ENCODE data around the gene DPYSL5. TPM values are rescaled to one million over a fixed set of nuclear protein-coding genes. Genes with fewer than 3 reads are reported as not detected.

The DPYSL5 gene
- total and polyA plus RNA-seq, 12 donors = 0.01 to 0.12 TPM; not detected in 10

DNA sequence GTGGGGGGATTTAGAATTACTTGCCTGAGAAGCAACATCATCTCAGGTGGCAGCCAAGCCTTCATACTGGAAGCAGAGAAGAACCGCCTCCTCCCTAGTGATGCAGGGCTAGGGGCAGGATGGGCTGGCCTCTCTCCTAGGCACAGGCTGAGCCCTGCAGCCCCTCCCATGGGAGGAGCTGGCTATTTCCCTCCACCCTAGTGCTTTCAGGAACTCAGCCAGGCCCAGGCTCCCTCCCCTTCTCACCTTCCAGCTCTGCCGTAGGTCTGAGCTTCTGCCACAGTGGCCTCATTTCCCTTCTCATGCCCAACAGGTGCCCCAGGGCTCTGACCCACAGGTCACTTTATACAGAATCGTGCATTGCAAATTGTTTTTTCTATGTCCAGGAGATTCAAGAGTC is 31.0 kb upstream of the DPYSL5 start:
- H3K9me3 ChIP-seq = no peaks in the 10 kb centered on the region
- H3K4me3 ChIP-seq = no peak overlapping the region
- DNase-seq = no peak
- ATAC-seq = no peak
- H3K27ac ChIP-seq = no peak overlapping the region
- intact Hi-C loops (cut with DNase I) = no loop called here
- WGBS, 2 donors = 46 to 52% methylated on average over 3 of the region's 3 CpGs
- H3K4me1 ChIP-seq = no peaks in the 10 kb centered on the region
- peaks cover 0 to 44% (median 3%) of the 10 kb centered on the region in 7 donors for H3K27me3 ChIP-seq
- TF ChIP-seq, protein P1, sequence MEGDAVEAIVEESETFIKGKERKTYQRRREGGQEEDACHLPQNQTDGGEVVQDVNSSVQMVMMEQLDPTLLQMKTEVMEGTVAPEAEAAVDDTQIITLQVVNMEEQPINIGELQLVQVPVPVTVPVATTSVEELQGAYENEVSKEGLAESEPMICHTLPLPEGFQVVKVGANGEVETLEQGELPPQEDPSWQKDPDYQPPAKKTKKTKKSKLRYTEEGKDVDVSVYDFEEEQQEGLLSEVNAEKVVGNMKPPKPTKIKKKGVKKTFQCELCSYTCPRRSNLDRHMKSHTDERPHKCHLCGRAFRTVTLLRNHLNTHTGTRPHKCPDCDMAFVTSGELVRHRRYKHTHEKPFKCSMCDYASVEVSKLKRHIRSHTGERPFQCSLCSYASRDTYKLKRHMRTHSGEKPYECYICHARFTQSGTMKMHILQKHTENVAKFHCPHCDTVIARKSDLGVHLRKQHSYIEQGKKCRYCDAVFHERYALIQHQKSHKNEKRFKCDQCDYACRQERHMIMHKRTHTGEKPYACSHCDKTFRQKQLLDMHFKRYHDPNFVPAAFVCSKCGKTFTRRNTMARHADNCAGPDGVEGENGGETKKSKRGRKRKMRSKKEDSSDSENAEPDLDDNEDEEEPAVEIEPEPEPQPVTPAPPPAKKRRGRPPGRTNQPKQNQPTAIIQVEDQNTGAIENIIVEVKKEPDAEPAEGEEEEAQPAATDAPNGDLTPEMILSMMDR (IDR thresholded peaks at IDR 0.05) = no peak
- H3K36me3 ChIP-seq = no peaks in the 10 kb centered on the region

DNA sequence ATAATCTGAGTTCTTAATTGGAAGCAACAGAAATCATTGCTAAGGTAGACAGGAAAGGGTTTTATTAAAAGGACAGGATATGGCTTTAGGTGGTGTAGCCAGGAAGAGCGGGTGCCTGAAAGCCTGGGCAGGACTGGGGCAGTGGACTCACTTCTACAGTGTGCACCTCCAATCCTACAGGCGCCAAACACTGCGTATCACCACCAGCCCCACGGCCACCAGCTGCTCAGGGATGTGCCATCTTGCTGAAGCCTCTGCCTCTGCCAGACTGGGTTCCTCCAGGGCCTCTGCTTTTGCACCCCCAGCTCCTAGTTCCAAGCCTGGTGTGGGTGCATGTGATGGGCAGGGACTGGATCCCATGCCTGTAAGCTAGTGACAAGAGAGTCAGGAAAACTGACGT is 29.7 kb upstream of the DPYSL5 start:
- no peaks in the 10 kb centered on the region for H3K36me3 ChIP-seq
- H3K27me3 ChIP-seq = peaks cover 0 to 37% (median 0%) of the 10 kb centered on the region in 7 donors
- 67 to 77% methylated on average over 5 of the region's 5 CpGs for WGBS, 2 donors
- TF ChIP-seq, protein P1 (IDR thresholded peaks at IDR 0.05) = no peak
- ATAC-seq (no peak), DNase-seq (no peak)
- no peaks in the 10 kb centered on the region for H3K4me1 ChIP-seq
- no peak overlapping the region for H3K4me3 ChIP-seq
- no peak overlapping the region for H3K27ac ChIP-seq
- H3K9me3 ChIP-seq = no peaks in the 10 kb centered on the region
- intact Hi-C loops (cut with DNase I) = no loop called here

DNA sequence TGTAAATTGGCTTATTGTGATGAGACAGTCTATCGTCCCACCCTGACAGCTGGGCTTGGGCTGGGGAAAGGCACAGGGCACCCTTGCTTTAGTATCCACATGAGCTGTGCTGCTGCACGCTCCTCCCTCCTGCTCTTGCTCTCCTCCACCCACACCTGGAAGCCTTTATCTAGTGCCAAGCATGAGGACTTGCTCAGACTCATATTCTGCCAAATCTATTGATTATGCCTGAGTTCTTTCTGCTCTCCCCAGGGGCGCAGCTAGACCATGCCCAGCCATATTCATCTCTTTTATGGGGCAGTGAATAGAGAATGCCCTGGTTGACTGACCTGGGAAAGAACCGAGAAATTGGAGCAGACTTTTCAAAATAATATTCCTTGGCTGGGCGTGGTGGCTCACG is 29.0 kb upstream of the DPYSL5 start:
- intact Hi-C loops (cut with DNase I) = no loop called here
- Histone ChIP-seq H3K36me3 (no peaks in the 10 kb centered on the region), H3K9me3 (no peaks in the 10 kb centered on the region), H3K4me3 (no peak overlapping the region), H3K27ac (no peak overlapping the region), H3K27me3 (peaks cover 0 to 38% (median 0%) of the 10 kb centered on the region in 7 donors), H3K4me1 (no peaks in the 10 kb centered on the region)
- 72 to 76% methylated on average over 6 of the region's 6 CpGs for WGBS, 2 donors
- no peak for DNase-seq
- ATAC-seq = no peak
- TF ChIP-seq, protein P1 (IDR thresholded peaks at IDR 0.05) = no peak

DNA sequence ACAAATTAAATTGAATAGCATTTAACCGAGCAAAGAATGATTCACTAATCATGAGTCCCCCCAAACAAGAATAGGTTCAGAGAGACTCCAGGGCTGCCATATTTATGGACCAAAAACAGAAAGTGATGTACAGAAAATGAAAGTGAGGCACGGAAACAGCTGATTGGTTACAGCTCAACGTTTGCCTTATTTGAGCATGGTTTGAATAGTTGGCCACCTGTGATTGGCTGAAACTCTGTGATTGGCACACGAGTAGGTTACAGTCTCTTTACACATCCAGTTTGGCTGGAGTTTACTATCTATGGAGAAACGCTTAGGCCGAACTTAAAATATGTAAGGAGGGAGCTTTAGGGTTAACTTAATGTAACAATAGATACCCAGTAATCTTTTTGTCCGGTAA is 27.0 kb upstream of the DPYSL5 start:
- Histone ChIP-seq H3K27ac (no peak overlapping the region), H3K4me1 (no peaks in the 10 kb centered on the region), H3K27me3 (peaks cover 0 to 23% (median 0%) of the 10 kb centered on the region in 7 donors), H3K9me3 (no peaks in the 10 kb centered on the region), H3K36me3 (no peaks in the 10 kb centered on the region), H3K4me3 (no peak overlapping the region)
- 79 to 87% methylated on average over 7 of the region's 7 CpGs for WGBS, 2 donors
- TF ChIP-seq, protein P1 (IDR thresholded peaks at IDR 0.05) = no peak
- intact Hi-C loops (cut with DNase I) = no loop called here
- no peak for ATAC-seq
- no peak for DNase-seq
